Mucosa of gallbladder (tissue), 1 donor: Measurements from ENCODE around the gene GPC6. TPM values are rescaled to one million over a fixed set of nuclear protein-coding genes. Genes with fewer than 3 reads are reported as not detected.

Source experiments
- DNase-seq: peaks from one replicate; pipeline ENCODE4 v3.0.0-alpha.2; 2020; ENCODE audit warnings: low spot score
- total RNA-seq: library from RNA; stranded (reverse); gene quantifications from one replicate; pipeline ENCODE4 v1.2.1, GENCODE V29; 2021
- donor health status: DM: no; HTN: no; CAD: no.

GPC6 gene
- total RNA-seq, 1 donor from 2014 or later, result 24.0 TPM

- DNase-seq, result no peak
These were observed 1016.9 kb downstream of the GPC6 start for GRCh38 chr13:94243551-94243950.

- DNase-seq, result no peak
These were observed 1019.9 kb downstream of the GPC6 start for GRCh38 chr13:94246495-94246894.

- DNase-seq, result no peak
These were observed 1021.3 kb downstream of the GPC6 start for GRCh38 chr13:94247890-94248289.

- no peak for DNase-seq
These were observed 1022.0 kb downstream of the GPC6 start for GRCh38 chr13:94248454-94249228.

GRCh38 chr13:94249512-94249911 lies 1022.9 kb downstream of the GPC6 start:
- no peak for DNase-seq

- peak; percentile 44 for DNase-seq
These were observed 1025.4 kb downstream of the GPC6 start for GRCh38 chr13:94251831-94252608.

GRCh38 chr13:94254737-94255136 lies 1028.1 kb downstream of the GPC6 start:
- no peak for DNase-seq

GRCh38 chr13:94256721-94257120 lies 1030.1 kb downstream of the GPC6 start:
- DNase-seq, result no peak

- no peak for DNase-seq
These were observed 1033.4 kb downstream of the GPC6 start for GRCh38 chr13:94259984-94260383.

- no peak for DNase-seq
These were observed 1034.6 kb downstream of the GPC6 start for GRCh38 chr13:94261163-94261562.

GRCh38 chr13:94263038-94263437 lies 1036.4 kb downstream of the GPC6 start:
- DNase-seq, result no peak

- no peak for DNase-seq
These were observed 1041.2 kb downstream of the GPC6 start for GRCh38 chr13:94267581-94268366.

- DNase-seq, result no peak
These were observed 1042.1 kb downstream of the GPC6 start for GRCh38 chr13:94268661-94269060.

- no peak for DNase-seq
These were observed 1043.0 kb downstream of the GPC6 start for GRCh38 chr13:94269557-94269956.

- no peak for DNase-seq
These were observed 1043.9 kb downstream of the GPC6 start for GRCh38 chr13:94270556-94270955.

GRCh38 chr13:94272038-94272437 lies 1045.4 kb downstream of the GPC6 start:
- DNase-seq, result no peak

GRCh38 chr13:94280349-94280748 lies 1053.7 kb downstream of the GPC6 start:
- DNase-seq, result no peak

GRCh38 chr13:94280845-94281244 lies 1054.2 kb downstream of the GPC6 start:
- no peak for DNase-seq

- no peak for DNase-seq
These were observed 1060.0 kb downstream of the GPC6 start for GRCh38 chr13:94286581-94286980.

GRCh38 chr13:94291631-94292322 lies 1065.2 kb downstream of the GPC6 start:
- no peak for DNase-seq

- peak; percentile 29 for DNase-seq
These were observed 1065.7 kb downstream of the GPC6 start for GRCh38 chr13:94292323-94292640.

GRCh38 chr13:94296471-94296870 lies 1069.9 kb downstream of the GPC6 start:
- DNase-seq, result no peak
